Stomach smooth muscle (tissue), 2 donors: ENCODE data around the gene CHCHD6.

Source experiments
- H3K27ac ChIP-seq: one replicate; pipeline ENCODE4 v1.7.0; 2013; ENCODE audit warnings: mild to moderate bottlenecking, low read length, inconsistent platforms
- H3K27me3 ChIP-seq, 2 donors: one replicate each; pipeline ENCODE4 v1.7.0; 2013; ENCODE audit warnings: low read length in 2 of 2; ENCODE audit not compliant: insufficient read depth in 2 of 2, control insufficient read depth in 1 of 2
- H3K36me3 ChIP-seq, 2 donors: one replicate each; pipeline ENCODE4 v1.7.0; 2013; ENCODE audit warnings: low read length in 2 of 2; ENCODE audit not compliant: control insufficient read depth in 2 of 2, insufficient read depth in 2 of 2
- H3K4me1 ChIP-seq: one replicate; pipeline ENCODE4 v1.7.0; 2013; ENCODE audit warnings: low read length; ENCODE audit not compliant: control insufficient read depth, insufficient read depth
- H3K4me3 ChIP-seq, 2 donors: one replicate each; pipeline ENCODE4 v1.7.0; 2013; ENCODE audit warnings: low read length in 2 of 2
- H3K9ac ChIP-seq, 2 donors: one replicate each; pipeline ENCODE4 v1.7.0; 2013; ENCODE audit warnings: low read length in 2 of 2, mild to moderate bottlenecking in 1 of 2
- H3K9me3 ChIP-seq, 2 donors: one replicate each; pipeline ENCODE4 v1.7.0; 2013; ENCODE audit warnings: low read length in 2 of 2; ENCODE audit not compliant: control insufficient read depth in 2 of 2
- donor health status: healthy.
- donor health status: Pancreatic carcinoma.

CHCHD6 gene

DNA sequence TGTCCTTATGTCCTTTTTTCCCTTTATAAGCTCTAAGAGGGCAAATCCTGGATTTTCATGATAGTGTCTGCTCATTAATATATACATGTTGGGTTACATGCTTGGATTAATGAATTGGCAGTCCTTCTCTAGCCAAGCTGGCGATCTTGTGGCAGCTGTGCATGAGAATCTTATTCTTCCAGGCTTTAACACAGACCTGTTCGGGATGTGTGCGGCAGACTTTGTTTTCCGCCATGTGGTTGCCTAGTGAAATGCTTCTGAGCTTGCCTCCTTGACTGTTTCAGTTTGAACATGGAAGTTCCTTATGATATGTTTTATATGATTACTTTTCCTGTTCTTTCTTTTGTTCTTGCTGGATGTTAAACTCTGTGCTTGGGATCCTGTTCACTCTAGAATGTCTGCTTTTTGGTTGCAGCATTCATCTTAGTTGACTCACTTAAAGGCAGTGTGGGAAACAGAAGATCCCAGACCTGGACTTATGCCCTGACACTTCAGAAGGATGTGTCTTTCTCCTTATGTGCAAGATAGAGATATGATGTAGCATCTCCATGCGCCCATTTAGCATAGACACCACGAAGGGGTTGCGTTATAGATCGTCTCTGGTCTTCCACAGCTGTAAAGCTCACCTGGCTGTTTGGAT lies 7.2 kb downstream of the CHCHD6 start:
- no peak overlapping the region for H3K4me3 ChIP-seq
- no peak overlapping the region for H3K27ac ChIP-seq
- H3K27me3 ChIP-seq, result no peaks in the 10 kb centered on the region
- H3K9me3 ChIP-seq, result no peaks in the 10 kb centered on the region
- peaks cover 0 to 2% of the 10 kb centered on the region in 2 donors for H3K36me3 ChIP-seq
- H3K4me1 ChIP-seq, result no peaks in the 10 kb centered on the region
- H3K9ac ChIP-seq, result no peak overlapping the region

DNA sequence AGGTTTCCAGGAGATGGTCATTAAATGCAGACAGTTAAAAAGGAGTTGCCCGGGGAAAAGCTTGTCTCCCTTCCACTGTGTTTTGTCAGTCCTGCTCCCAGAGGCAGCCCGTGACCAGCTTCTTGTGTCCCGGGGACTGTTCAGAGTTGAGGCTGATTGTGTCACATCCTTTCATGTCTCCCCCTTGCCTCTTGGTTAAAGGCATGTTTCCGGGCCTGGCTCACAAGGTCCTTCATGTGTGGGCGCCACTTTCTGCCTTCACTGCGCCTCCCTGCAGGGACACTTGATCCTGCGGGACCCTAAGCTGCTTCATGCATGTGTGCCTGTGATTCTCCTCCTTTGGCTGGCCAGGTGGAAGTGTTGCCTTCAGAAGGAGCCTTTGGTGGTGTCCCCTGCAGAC lies 9.2 kb downstream of the CHCHD6 start:
- Histone ChIP-seq H3K27me3 (no peaks in the 10 kb centered on the region), H3K9ac (no peak overlapping the region), H3K9me3 (no peaks in the 10 kb centered on the region), H3K36me3 (peaks cover 0 to 2% of the 10 kb centered on the region in 2 donors), H3K27ac (no peak overlapping the region), H3K4me3 (no peak overlapping the region), H3K4me1 (no peaks in the 10 kb centered on the region)

DNA sequence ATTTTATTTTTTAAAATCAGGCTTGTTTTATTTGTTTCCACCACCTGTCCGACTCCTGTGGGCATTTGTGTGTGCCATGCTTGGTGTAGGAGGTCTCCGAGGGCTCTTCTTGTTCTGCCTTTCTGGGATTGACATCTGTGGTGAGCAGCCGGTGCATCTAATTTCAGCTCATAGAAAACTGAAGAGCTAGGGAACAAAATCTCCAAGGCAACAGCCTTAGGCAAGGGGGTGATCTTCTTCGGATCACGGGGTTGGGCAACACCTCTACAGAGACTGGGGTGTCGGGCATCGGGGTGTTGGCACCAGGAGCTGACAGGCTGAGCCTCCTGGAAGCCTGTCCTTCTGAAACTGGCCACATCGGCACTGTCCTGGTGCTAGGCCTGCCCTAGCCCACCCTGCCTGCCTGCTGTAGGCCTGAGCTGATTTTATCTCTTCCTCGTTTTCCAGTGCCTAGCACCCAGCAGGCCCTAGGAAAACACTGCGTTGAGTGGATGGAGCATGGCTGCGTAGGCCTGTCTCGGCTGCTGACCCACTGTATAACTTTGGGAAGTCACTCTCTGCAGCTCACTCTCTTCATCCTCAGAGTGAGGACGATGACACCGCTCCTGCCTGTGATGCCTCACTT lies 10.3 kb downstream of the CHCHD6 start:
- peaks cover 0 to 2% of the 10 kb centered on the region in 2 donors for H3K36me3 ChIP-seq
- H3K4me1 ChIP-seq, result no peaks in the 10 kb centered on the region
- H3K9me3 ChIP-seq, result no peaks in the 10 kb centered on the region
- no peaks in the 10 kb centered on the region for H3K27me3 ChIP-seq
- H3K9ac ChIP-seq, result no peak overlapping the region
- no peak overlapping the region for H3K4me3 ChIP-seq
- H3K27ac ChIP-seq, result no peak overlapping the region

DNA sequence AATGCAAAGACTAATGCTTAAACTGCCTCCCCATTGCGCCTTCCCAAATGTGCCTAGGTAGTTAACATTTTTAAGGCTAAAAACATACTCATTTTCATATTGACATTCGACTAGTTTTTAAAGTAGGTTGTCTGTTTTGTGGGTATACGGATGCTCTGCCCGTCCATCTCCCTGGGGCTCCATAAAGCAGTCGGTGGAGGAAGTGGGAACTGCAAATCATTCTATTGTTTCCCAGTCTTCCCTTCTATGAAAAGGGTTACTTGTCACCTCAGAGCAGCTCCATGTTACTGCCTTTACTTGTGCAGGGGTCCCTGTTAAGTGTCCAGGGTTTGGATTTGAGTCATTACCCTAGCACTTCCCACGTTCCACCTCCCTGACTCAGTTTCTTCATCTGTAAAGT lies 10.9 kb downstream of the CHCHD6 start:
- Histone ChIP-seq H3K4me3 (no peak overlapping the region), H3K9me3 (no peaks in the 10 kb centered on the region), H3K27ac (no peak overlapping the region), H3K27me3 (no peaks in the 10 kb centered on the region), H3K4me1 (no peaks in the 10 kb centered on the region), H3K36me3 (peaks cover 0 to 2% of the 10 kb centered on the region in 2 donors), H3K9ac (no peak overlapping the region)

DNA sequence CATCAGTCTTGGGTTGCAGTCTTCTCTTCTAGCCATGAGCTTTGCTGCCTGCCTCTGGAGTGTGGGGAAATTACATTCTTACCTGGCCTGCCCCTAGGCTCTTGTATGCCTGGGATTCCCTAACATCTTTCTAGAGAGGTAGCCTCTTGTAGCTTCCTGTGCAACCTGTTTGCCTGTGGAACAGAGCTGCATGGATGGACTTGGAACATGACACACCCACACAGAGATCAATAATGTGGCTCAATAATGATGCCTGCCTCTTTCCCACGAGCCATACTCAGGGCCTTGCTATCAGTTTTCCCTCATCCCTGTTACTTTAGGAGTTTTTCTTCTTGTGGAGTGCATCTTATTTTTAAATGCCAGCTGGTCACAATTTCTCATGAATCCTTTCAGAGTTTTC lies 11.4 kb downstream of the CHCHD6 start:
- no peaks in the 10 kb centered on the region for H3K9me3 ChIP-seq
- no peak overlapping the region for H3K4me3 ChIP-seq
- no peaks in the 10 kb centered on the region for H3K27me3 ChIP-seq
- H3K36me3 ChIP-seq, result peaks cover 0 to 2% of the 10 kb centered on the region in 2 donors
- H3K9ac ChIP-seq, result no peak overlapping the region
- no peaks in the 10 kb centered on the region for H3K4me1 ChIP-seq
- H3K27ac ChIP-seq, result no peak overlapping the region

DNA sequence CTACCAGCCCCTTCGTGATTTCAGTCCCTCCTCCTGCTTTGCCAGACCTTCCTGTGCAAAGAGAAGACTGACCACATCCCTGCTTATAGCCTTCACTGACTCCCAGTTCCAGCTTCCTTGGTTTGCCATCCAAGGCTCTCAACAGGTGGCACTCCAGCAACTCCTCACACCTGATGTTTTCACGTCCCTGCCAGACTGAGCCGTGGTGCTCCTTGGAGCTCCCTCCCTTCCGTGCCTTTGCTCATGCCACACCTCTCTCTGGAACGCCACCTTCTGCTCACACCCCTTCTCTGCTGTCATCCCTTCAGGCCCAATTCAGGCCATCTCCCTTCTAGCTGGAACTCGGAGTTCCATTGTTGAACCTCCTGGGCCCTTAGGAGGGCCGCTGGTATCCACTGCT lies 12.0 kb downstream of the CHCHD6 start:
- H3K9ac ChIP-seq, result no peak overlapping the region
- no peak overlapping the region for H3K4me3 ChIP-seq
- H3K27me3 ChIP-seq, result no peaks in the 10 kb centered on the region
- H3K9me3 ChIP-seq, result no peaks in the 10 kb centered on the region
- H3K36me3 ChIP-seq, result peaks cover 0 to 2% of the 10 kb centered on the region in 2 donors
- no peak overlapping the region for H3K27ac ChIP-seq
- H3K4me1 ChIP-seq, result no peaks in the 10 kb centered on the region

DNA sequence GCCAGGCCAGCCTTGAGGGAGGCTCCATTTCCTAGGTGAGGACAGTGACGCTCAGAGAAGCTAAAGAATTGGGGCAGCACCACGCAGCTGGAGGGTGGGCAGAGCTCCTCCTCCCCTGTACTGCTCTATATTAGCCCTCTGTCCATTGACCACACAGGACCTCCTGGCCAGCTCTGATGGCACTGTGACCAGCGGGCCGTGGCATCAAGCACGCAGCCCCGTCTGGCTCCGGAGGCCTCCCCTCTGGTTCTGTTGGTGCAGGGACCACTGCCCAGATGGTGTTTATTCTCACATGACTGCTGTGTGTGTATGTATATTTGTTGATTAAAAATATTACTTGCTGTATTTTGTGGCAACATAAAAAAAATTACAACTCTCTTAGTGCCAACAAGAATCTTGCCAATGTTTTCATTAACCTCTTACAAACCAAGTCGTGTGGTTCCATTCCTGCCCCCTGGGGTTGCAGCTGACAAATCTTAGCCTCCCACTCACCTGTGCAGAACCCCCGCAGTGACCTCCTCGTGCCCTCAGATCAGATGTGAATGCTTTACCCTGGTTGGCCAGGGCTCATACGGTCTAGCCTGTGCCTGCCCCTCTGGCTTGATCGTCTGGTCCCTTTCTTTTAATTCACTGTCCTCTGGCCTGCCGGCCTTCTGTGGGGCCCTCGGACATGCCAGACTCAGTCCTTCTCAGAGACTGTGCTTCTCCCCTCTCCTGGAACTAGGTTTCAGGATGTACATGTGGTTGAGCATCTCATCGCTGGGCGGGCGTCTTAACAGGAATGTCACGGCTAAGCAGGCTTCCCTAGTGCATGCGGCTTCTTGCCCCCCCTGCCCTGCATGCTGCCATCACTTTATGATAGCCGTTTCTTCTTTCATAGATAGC lies 14.8 kb downstream of the CHCHD6 start:
- Histone ChIP-seq H3K9ac (no peak overlapping the region), H3K27me3 (no peaks in the 10 kb centered on the region), H3K4me1 (no peaks in the 10 kb centered on the region), H3K9me3 (no peaks in the 10 kb centered on the region), H3K36me3 (no peaks in the 10 kb centered on the region), H3K27ac (no peak overlapping the region), H3K4me3 (no peak overlapping the region)

DNA sequence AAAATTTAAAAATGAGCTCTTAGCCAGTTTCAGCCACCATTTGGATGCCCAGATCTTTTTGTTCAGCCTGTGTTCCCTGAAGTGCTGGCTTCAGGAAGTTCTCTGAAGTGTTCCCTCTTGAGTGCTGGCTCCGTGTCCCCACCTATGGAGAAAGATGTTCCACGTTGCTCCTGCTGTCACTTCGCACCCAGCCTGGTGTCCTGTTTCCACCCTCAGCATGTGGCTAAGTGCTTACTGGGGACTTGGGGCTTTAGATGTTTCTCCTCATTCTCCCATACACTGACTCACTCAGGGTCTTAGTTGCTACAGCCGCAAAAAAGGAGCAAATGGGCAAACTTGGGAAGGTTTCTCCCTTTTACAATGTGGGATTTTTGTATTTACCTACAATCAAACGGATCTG lies 16.6 kb downstream of the CHCHD6 start:
- H3K4me3 ChIP-seq, result no peak overlapping the region
- no peaks in the 10 kb centered on the region for H3K36me3 ChIP-seq
- H3K9me3 ChIP-seq, result no peaks in the 10 kb centered on the region
- no peaks in the 10 kb centered on the region for H3K4me1 ChIP-seq
- H3K9ac ChIP-seq, result no peak overlapping the region
- no peaks in the 10 kb centered on the region for H3K27me3 ChIP-seq
- H3K27ac ChIP-seq, result no peak overlapping the region

DNA sequence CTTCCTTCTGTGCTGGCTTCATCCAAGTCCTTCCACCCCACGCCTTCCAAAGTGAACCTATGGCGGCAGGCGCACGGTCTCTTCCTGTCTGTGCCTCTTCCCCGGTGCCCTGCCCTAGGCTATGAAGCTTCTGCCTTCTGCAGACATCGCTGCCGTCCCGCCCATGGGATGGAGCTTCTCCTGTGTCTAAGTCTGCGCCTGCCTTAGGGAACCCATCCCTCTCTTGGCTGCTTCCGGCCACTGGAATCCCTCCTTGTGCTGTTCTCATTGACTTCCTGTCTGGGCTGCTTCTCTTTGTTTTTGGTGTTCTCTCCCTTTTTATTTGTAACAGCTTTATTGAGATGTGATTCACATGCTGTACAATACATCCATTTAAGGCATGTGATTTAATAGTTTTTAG lies 17.2 kb downstream of the CHCHD6 start:
- H3K27ac ChIP-seq, result no peak overlapping the region
- no peak overlapping the region for H3K9ac ChIP-seq
- no peaks in the 10 kb centered on the region for H3K36me3 ChIP-seq
- H3K9me3 ChIP-seq, result no peaks in the 10 kb centered on the region
- H3K4me3 ChIP-seq, result no peak overlapping the region
- H3K4me1 ChIP-seq, result no peaks in the 10 kb centered on the region
- H3K27me3 ChIP-seq, result no peaks in the 10 kb centered on the region

DNA sequence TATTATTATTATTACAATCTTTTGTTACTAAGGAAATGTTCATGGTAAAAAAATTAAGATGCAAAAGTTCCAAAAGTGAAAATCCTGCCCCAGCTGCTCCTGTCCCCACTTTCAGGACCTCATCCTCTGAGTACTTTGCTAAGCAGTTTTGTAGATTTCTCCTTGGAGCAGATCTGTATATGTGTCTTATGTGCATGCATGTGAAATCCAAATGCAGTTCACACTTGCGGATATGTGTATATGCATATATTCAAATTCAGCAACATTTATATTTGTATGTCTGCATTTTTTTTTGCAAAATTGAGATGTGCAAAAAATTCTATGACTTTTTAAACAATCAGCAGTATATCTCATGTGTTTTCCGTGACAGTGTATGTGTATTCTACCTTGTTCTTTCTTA lies 19.2 kb downstream of the CHCHD6 start:
- Histone ChIP-seq H3K27ac (no peak overlapping the region), H3K27me3 (no peaks in the 10 kb centered on the region), H3K9ac (no peak overlapping the region), H3K4me1 (no peaks in the 10 kb centered on the region), H3K9me3 (no peaks in the 10 kb centered on the region), H3K4me3 (no peak overlapping the region), H3K36me3 (peaks cover 0 to 6% of the 10 kb centered on the region in 2 donors)
